Adrenal gland (tissue), 5 donors: ENCODE data around the gene RMND5A.

Experiments used
- POLR2A ChIP-seq, 2 donors: fragments of 450-650 bp; IDR thresholded peaks; one replicate each; pipeline ENCODE4 v1.6.1; 2017; ENCODE audit warnings: antibody characterized with exemption in 2 of 2, mild to moderate bottlenecking in 2 of 2, moderate library complexity in 1 of 2
- TF ChIP-seq, protein P1 (sequence below), 6 experiments: fragments of 450-650 bp in 4 of 6; fragments of 200-600 bp in 2 of 6; sonication (generic) in 1 of 6; IDR thresholded peaks; 1 replicate in 5 of 6; 2 replicates in 1 of 6; pipeline versions ENCODE4 v1.5.1 to v1.8.0; 2016 to 2021; ENCODE audit warnings: antibody characterized with exemption in 6 of 6, mild to moderate bottlenecking in 2 of 6, moderate library complexity in 1 of 6
- donor health status: DM: no; HTN: no; CAD: no.

GRCh38 chr2:86758405-86758804 lies 38.3 kb downstream of the RMND5A start:
- TF ChIP-seq, protein P1, sequence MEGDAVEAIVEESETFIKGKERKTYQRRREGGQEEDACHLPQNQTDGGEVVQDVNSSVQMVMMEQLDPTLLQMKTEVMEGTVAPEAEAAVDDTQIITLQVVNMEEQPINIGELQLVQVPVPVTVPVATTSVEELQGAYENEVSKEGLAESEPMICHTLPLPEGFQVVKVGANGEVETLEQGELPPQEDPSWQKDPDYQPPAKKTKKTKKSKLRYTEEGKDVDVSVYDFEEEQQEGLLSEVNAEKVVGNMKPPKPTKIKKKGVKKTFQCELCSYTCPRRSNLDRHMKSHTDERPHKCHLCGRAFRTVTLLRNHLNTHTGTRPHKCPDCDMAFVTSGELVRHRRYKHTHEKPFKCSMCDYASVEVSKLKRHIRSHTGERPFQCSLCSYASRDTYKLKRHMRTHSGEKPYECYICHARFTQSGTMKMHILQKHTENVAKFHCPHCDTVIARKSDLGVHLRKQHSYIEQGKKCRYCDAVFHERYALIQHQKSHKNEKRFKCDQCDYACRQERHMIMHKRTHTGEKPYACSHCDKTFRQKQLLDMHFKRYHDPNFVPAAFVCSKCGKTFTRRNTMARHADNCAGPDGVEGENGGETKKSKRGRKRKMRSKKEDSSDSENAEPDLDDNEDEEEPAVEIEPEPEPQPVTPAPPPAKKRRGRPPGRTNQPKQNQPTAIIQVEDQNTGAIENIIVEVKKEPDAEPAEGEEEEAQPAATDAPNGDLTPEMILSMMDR (IDR thresholded peaks at IDR 0.05), result no peak
- no peak for TF ChIP-seq POLR2A (IDR thresholded peaks at IDR 0.05)
